Fibroblast of skin of left biceps (primary cell): ENCODE measurements around the gene CXADR.
"Not testable (repeated sequence)": the region's sequence is repeated elsewhere in the genome, so short reads cannot be mapped to it uniquely, and the experiment has no call there.

ENCODE experiments used
- DNase-seq, 2 experiments: peaks; one replicate each; pipeline ENCODE4 v3.0.0-alpha.2; 2013; ENCODE audit warnings: low read depth in 2 of 2

Gene CXADR

GRCh38 chr21:17501107-17502006, 11.5 kb upstream of the CXADR start:
- no peak for DNase-seq

GRCh38 chr21:17502985-17503384, 9.9 kb upstream of the CXADR start:
- not testable (repeated sequence) for DNase-seq

- DNase-seq: no peak
These were observed 5.9 kb upstream of the CXADR start for GRCh38 chr21:17506951-17507350.

GRCh38 chr21:17507591-17507990, 5.3 kb upstream of the CXADR start:
- DNase-seq: no peak

GRCh38 chr21:17513214-17514123, 626 bp downstream of the CXADR start:
- no peak for DNase-seq

- DNase-seq: no peak
These were observed 1.4 kb downstream of the CXADR start for GRCh38 chr21:17514124-17514845.

- not testable (repeated sequence) for DNase-seq
These were observed 4.2 kb downstream of the CXADR start for GRCh38 chr21:17517008-17517407.

GRCh38 chr21:17519208-17519738, 6.4 kb downstream of the CXADR start:
- no peak for DNase-seq

- DNase-seq: no peak
These were observed 7.2 kb downstream of the CXADR start for GRCh38 chr21:17519965-17520609.

- no peak for DNase-seq
These were observed 10.2 kb downstream of the CXADR start for GRCh38 chr21:17523007-17523451.

GRCh38 chr21:17523979-17524494, 11.2 kb downstream of the CXADR start:
- DNase-seq: not testable (repeated sequence)

- no peak for DNase-seq
These were observed 11.8 kb downstream of the CXADR start for GRCh38 chr21:17524635-17525034.

GRCh38 chr21:17526776-17527175, 13.9 kb downstream of the CXADR start:
- DNase-seq: no peak

- DNase-seq: no peak
These were observed 14.4 kb downstream of the CXADR start for GRCh38 chr21:17527240-17527639.

- no peak for DNase-seq
These were observed 14.9 kb downstream of the CXADR start for GRCh38 chr21:17527711-17528110.

GRCh38 chr21:17529648-17530047, 16.8 kb downstream of the CXADR start:
- no peak for DNase-seq

GRCh38 chr21:17532292-17532691, 19.4 kb downstream of the CXADR start:
- no peak for DNase-seq

- DNase-seq: no peak
These were observed 23.5 kb downstream of the CXADR start for GRCh38 chr21:17536381-17536780.

GRCh38 chr21:17537299-17537698, 24.5 kb downstream of the CXADR start:
- no peak for DNase-seq

GRCh38 chr21:17538576-17538975, 25.7 kb downstream of the CXADR start:
- DNase-seq: no peak

- DNase-seq: no peak
These were observed 26.5 kb downstream of the CXADR start for GRCh38 chr21:17539323-17539722.
